Stimulated activated CD4-positive, alpha-beta T cell treated with anti-CD3 and anti-CD28 coated beads, Interleukin-15, amount 100 ng/mL, for 24 hours (primary cell): Measurements from ENCODE around the gene MYO9A.
"Not testable (repeated sequence)": the region's sequence is repeated elsewhere in the genome, so short reads cannot be mapped to it uniquely, and the experiment has no call there.

ENCODE experiments used
- DNase-seq: peaks from one replicate; pipeline ENCODE4 v3.0.0-alpha.2; 2020

MYO9A gene

GRCh38 chr15:72086010-72086697 lies 31.8 kb downstream of the MYO9A start:
- no peak for DNase-seq

- no peak for DNase-seq
Observed at GRCh38 chr15:72082176-72082575, 35.8 kb downstream of the MYO9A start.

- DNase-seq: no peak
Observed at GRCh38 chr15:72078887-72079286, 39.1 kb downstream of the MYO9A start.

- DNase-seq: no peak
Observed at GRCh38 chr15:72077950-72078349, 40.0 kb downstream of the MYO9A start.

GRCh38 chr15:72074335-72075060 lies 43.5 kb downstream of the MYO9A start:
- DNase-seq: no peak

GRCh38 chr15:72071448-72071825 lies 46.5 kb downstream of the MYO9A start:
- not testable (repeated sequence) for DNase-seq

GRCh38 chr15:72070817-72071447 lies 47.0 kb downstream of the MYO9A start:
- no peak for DNase-seq

GRCh38 chr15:72068856-72069255 lies 49.1 kb downstream of the MYO9A start:
- no peak for DNase-seq

GRCh38 chr15:72065801-72066200 lies 52.1 kb downstream of the MYO9A start:
- no peak for DNase-seq

GRCh38 chr15:72063186-72063585 lies 54.8 kb downstream of the MYO9A start:
- no peak for DNase-seq

- no peak for DNase-seq
Observed at GRCh38 chr15:72062319-72062718, 55.6 kb downstream of the MYO9A start.

- DNase-seq: no peak
Observed at GRCh38 chr15:72060687-72061250, 57.2 kb downstream of the MYO9A start.

GRCh38 chr15:72058585-72058984 lies 59.4 kb downstream of the MYO9A start:
- no peak for DNase-seq

- no peak for DNase-seq
Observed at GRCh38 chr15:72057548-72058091, 60.3 kb downstream of the MYO9A start.

GRCh38 chr15:72056217-72056616 lies 61.7 kb downstream of the MYO9A start:
- not testable (repeated sequence) for DNase-seq

GRCh38 chr15:72053297-72053696 lies 64.7 kb downstream of the MYO9A start:
- DNase-seq: not testable (repeated sequence)

GRCh38 chr15:72050700-72051099 lies 67.2 kb downstream of the MYO9A start:
- no peak for DNase-seq

GRCh38 chr15:72047020-72047419 lies 70.9 kb downstream of the MYO9A start:
- DNase-seq: no peak

- no peak for DNase-seq
Observed at GRCh38 chr15:72044956-72045355, 73.0 kb downstream of the MYO9A start.

- DNase-seq: no peak
Observed at GRCh38 chr15:72042865-72043264, 75.1 kb downstream of the MYO9A start.

- DNase-seq: no peak
Observed at GRCh38 chr15:72042054-72042453, 75.9 kb downstream of the MYO9A start.

GRCh38 chr15:72037321-72037720 lies 80.6 kb downstream of the MYO9A start:
- DNase-seq: no peak

GRCh38 chr15:72034859-72035650 lies 82.9 kb downstream of the MYO9A start:
- no peak for DNase-seq
